SK-N-MC (cell line): ENCODE results near the gene MCU.
A peak's percentile ranks its signal among the peaks of the same experiment; 100 is the strongest.

Experiments used
- DNase-seq: peaks from one replicate; pipeline ENCODE4 v3.0.0-alpha.2; 2011; ENCODE audit warnings: low read depth, low spot score
- H3K27ac ChIP-seq: fragments of 200-600 bp; sonication (generic); 2 replicates; pipeline ENCODE4 v1.5.1; 2016; ENCODE audit warnings: mixed run types
- H3K36me3 ChIP-seq: fragments of 200-600 bp; sonication (generic); 2 replicates; pipeline ENCODE4 v1.6.1; 2017; ENCODE audit warnings: antibody characterized with exemption, low read length, mixed read lengths; ENCODE audit not compliant: insufficient read depth
- H3K4me3 ChIP-seq: fragments of 200-600 bp; sonication (generic); 2 replicates; pipeline ENCODE4 v1.5.1; 2016
- H3K9ac ChIP-seq: fragments of 200-600 bp; sonication (generic); 2 replicates; pipeline ENCODE4 v1.8.0; 2017; ENCODE audit warnings: mixed run types, mixed read lengths; ENCODE audit not compliant: insufficient read length
- H3K9me3 ChIP-seq: fragments of 200-600 bp; sonication (generic); 2 replicates; pipeline ENCODE4 v1.6.1; 2017; ENCODE audit warnings: low read depth, mild to moderate bottlenecking, antibody characterized with exemption, low read length, moderate library complexity, mixed read lengths
- EZH2 ChIP-seq: fragments of 200-600 bp; sonication (generic); IDR thresholded peaks from one replicate; pipeline ENCODE4 v1.6.1; 2017; ENCODE audit warnings: antibody characterized with exemption
- FOXP2 ChIP-seq: optimal IDR thresholded peaks from 2 replicates; pipeline ENCODE3; 2011; ENCODE audit warnings: mild to moderate bottlenecking, moderate library complexity; ENCODE audit not compliant: insufficient read depth; ENCODE audit errors: extremely low read length, control extremely low read depth
- POLR2AphosphoS5 ChIP-seq: IDR thresholded peaks from 2 replicates; pipeline ENCODE4 v1.6.1; 2012; ENCODE audit warnings: mild to moderate bottlenecking, low read depth, low read length, borderline replicate concordance

Gene MCU

DNA sequence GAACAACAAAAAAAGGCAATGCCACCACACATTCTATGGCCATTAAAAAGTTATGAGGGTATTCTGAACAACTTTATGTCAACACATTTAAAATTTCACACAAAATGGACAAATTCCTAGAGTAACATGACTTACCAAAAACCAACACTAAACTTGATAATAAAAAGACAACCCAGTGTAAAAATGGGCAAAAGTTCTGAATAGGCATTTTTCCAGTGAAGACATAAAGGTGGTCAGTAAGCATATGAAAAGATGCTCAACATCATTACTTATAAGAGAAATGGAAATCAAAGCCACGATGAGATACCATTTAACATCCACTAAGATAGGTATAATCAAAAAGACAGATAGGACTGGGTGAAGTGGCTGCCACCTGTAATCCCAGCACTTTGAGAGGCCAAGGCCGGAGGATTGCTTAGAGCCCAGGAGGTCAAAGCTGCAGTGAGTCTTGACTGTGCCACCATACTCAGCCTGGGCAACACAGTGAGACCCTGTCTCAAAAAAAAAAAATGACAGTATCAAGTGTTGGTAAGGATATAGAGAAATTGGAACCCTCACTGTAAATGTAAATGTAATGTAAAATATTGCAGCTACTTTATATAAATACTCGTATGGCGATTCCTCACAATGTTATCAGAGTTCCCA is 130.5 kb downstream of the MCU start:
- Histone ChIP-seq H3K36me3 (no peaks in the 10 kb centered on the region), H3K9me3 (no peaks in the 10 kb centered on the region), H3K27ac (no peak overlapping the region), H3K4me3 (no peak overlapping the region), H3K9ac (no peak overlapping the region)
- no peak for DNase-seq
- TF ChIP-seq EZH2 (no peak), POLR2AphosphoS5 (no peak), FOXP2 (no peak)

GRCh38 chr10:72825163-72825562 is 133.2 kb downstream of the MCU start:
- DNase-seq: no peak
- TF ChIP-seq EZH2 (no peak), FOXP2 (no peak), POLR2AphosphoS5 (no peak)
- Histone ChIP-seq H3K9ac (no peak overlapping the region), H3K27ac (no peak overlapping the region), H3K36me3 (no peaks in the 10 kb centered on the region), H3K9me3 (no peaks in the 10 kb centered on the region), H3K4me3 (no peak overlapping the region)

GRCh38 chr10:72826346-72826745 is 134.4 kb downstream of the MCU start:
- H3K27ac ChIP-seq: no peak overlapping the region

DNA sequence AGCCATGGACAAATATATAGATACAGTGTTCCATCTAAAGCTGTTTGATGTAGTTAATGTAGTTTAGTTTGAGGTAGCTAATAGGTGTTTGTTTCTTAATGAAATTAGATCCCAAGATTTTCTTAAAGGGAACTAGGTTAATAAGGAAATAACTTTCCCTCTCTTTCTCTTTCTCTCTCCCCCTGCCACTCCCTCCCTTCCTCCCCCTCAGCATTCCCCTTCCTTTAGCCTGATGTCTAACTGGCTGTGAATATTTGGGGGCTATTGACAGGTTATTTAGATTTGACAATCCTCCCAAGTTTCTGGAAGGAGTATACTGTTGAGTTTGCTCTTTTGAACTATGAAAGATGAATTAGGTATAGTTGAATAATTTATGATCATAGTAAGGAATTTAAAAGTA is 136.4 kb downstream of the MCU start:
- Histone ChIP-seq H3K36me3 (no peaks in the 10 kb centered on the region), H3K4me3 (no peak overlapping the region), H3K9ac (no peak overlapping the region), H3K9me3 (no peaks in the 10 kb centered on the region), H3K27ac (no peak overlapping the region)
- DNase-seq: no peak
- TF ChIP-seq EZH2: no peak
- no peak for TF ChIP-seq FOXP2
- no peak for TF ChIP-seq POLR2AphosphoS5

More at GRCh38 chr10:72826346-72826745, 134.4 kb downstream of the MCU start:
- H3K36me3 ChIP-seq: no peaks in the 10 kb centered on the region
- H3K9ac ChIP-seq: no peak overlapping the region
- no peaks in the 10 kb centered on the region for H3K9me3 ChIP-seq
- TF ChIP-seq EZH2: no peak
- no peak for TF ChIP-seq FOXP2
- no peak for TF ChIP-seq POLR2AphosphoS5
- H3K4me3 ChIP-seq: no peak overlapping the region
- no peak for DNase-seq

DNA sequence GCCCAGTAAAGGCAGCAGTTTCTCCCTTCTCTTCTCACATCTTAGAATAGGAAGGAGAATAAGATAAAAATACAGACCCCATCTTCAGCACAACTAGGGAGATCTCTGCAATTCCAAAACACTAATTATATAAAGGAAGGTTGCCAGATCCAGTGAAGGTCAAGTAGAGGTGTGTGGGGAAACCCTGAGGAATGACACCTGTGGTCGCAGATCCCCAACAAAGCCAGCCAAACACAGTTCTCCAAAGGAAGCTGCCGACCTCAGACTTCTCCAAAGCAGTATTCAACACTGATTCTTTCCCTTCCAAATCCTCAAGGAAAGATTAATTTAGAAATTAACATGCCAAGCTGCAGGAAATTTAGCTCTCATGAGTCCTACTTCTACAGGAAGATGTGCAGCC is 138.7 kb downstream of the MCU start:
- DNase-seq: no peak
- no peaks in the 10 kb centered on the region for H3K9me3 ChIP-seq
- H3K9ac ChIP-seq: no peak overlapping the region
- H3K27ac ChIP-seq: no peak overlapping the region
- H3K4me3 ChIP-seq: no peak overlapping the region
- H3K36me3 ChIP-seq: no peaks in the 10 kb centered on the region
- TF ChIP-seq EZH2 (no peak), POLR2AphosphoS5 (no peak), FOXP2 (no peak)

DNA sequence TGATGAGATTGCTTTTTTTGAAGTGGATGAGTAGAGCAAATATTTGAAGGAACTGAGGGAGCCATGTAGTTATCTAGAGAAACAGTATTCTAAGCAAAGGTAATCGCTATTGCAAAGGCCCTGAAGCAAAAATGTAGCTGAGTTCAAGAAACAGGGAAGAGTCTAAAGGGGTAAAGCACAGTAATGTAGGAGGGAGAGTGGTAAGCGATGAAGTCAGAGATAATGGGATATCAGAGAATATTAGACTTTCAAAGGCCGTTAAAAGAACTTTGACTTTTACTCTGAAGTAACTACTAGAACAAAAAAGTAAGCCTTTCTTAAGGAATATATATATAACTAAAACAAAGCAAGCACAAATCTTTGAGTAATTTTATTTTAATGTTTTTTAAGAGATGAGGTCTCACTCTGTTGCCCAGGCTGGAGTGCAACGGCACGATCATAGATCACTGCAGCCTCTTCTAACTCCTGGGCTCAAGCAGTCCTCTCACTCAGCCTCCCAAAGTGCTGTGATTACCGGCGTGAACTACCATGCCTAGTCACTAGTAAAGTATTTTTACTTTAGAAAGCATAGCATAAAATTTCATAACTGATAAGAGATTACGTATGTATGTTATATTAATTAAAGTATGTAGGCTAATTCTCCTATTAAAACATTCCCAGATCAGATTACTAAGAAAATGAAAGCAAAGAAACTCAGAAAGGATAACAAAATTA is 139.9 kb downstream of the MCU start:
- H3K27ac ChIP-seq: no peak overlapping the region
- no peaks in the 10 kb centered on the region for H3K9me3 ChIP-seq
- no peak overlapping the region for H3K9ac ChIP-seq
- no peak for TF ChIP-seq POLR2AphosphoS5
- no peak for TF ChIP-seq EZH2
- no peak for TF ChIP-seq FOXP2
- no peak for DNase-seq
- H3K4me3 ChIP-seq: no peak overlapping the region
- no peaks in the 10 kb centered on the region for H3K36me3 ChIP-seq

DNA sequence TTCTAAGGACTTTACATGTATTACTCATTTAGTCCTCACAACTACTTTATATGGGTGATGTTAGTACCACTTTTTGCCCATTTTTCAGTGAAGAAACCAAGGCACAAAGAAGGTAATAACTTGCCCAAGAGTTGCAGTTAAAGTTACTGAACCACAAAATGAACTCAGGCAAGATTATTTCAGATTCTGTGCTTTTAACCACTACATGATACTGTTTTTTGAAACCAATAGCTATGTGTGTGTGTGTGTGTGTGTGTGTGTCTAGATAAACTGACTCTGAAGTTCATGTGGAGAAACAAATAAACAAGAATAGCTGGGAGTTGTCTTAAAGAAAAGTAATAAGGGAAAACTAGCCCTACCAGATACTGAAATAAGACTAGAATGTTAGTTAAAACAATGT is 140.8 kb downstream of the MCU start:
- Histone ChIP-seq H3K27ac (no peak overlapping the region), H3K4me3 (no peak overlapping the region), H3K9me3 (no peaks in the 10 kb centered on the region), H3K9ac (no peak overlapping the region), H3K36me3 (no peaks in the 10 kb centered on the region)
- TF ChIP-seq FOXP2: no peak
- no peak for TF ChIP-seq POLR2AphosphoS5
- no peak for TF ChIP-seq EZH2
- DNase-seq: no peak

GRCh38 chr10:72834183-72834825 is 142.4 kb downstream of the MCU start:
- no peak for TF ChIP-seq FOXP2
- no peak for TF ChIP-seq EZH2
- no peak for TF ChIP-seq POLR2AphosphoS5
- no peak overlapping the region for H3K27ac ChIP-seq
- peak; percentile 5 for DNase-seq
- H3K4me3 ChIP-seq: no peak overlapping the region
- no peaks in the 10 kb centered on the region for H3K36me3 ChIP-seq
- H3K9me3 ChIP-seq: no peaks in the 10 kb centered on the region
- no peak overlapping the region for H3K9ac ChIP-seq
